ENCODE results near the gene CCDC9B.

DNA sequence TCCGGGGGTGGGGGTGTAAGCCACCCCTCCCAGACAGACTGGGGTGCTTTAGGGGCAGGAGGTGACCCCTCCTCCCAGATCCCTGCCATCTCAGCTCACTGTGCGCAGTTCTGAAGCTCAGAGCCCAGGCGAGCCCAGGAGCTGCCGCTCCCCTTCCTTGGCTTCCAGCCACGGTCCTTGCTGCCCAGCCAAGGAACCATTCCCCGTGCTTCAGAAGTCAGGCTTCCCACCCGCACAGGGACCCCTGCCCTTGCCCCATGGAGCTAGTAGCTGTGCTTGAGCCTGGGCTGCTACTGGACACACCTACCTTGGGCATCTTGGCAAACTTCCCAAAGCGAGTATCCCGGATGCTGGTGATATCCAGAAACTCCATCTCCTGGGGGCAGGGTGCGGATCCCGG lies 37.8 kb downstream of the CCDC9B start:
- no peak for TF ChIP-seq POLR2A (IDR thresholded peaks at IDR 0.05)
- TF ChIP-seq, protein P1, sequence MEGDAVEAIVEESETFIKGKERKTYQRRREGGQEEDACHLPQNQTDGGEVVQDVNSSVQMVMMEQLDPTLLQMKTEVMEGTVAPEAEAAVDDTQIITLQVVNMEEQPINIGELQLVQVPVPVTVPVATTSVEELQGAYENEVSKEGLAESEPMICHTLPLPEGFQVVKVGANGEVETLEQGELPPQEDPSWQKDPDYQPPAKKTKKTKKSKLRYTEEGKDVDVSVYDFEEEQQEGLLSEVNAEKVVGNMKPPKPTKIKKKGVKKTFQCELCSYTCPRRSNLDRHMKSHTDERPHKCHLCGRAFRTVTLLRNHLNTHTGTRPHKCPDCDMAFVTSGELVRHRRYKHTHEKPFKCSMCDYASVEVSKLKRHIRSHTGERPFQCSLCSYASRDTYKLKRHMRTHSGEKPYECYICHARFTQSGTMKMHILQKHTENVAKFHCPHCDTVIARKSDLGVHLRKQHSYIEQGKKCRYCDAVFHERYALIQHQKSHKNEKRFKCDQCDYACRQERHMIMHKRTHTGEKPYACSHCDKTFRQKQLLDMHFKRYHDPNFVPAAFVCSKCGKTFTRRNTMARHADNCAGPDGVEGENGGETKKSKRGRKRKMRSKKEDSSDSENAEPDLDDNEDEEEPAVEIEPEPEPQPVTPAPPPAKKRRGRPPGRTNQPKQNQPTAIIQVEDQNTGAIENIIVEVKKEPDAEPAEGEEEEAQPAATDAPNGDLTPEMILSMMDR (IDR thresholded peaks at IDR 0.05) = no peak
